PC-9 (cell line): Measurements from ENCODE around the gene ARHGEF33.

Experiments used
- EZH2 ChIP-seq: fragments of 200-600 bp; sonication (generic); IDR thresholded peaks from 2 replicates; pipeline ENCODE4 v1.8.0; 2017; ENCODE audit warnings: antibody characterized with exemption, low read depth
- TF ChIP-seq, protein P1 (sequence below): fragments of 200-600 bp; sonication (generic); conservative IDR thresholded peaks from 2 replicates; pipeline ENCODE4 v1.6.1; 2017; ENCODE audit warnings: mixed run types, antibody characterized with exemption, mild to moderate bottlenecking, moderate library complexity

DNA sequence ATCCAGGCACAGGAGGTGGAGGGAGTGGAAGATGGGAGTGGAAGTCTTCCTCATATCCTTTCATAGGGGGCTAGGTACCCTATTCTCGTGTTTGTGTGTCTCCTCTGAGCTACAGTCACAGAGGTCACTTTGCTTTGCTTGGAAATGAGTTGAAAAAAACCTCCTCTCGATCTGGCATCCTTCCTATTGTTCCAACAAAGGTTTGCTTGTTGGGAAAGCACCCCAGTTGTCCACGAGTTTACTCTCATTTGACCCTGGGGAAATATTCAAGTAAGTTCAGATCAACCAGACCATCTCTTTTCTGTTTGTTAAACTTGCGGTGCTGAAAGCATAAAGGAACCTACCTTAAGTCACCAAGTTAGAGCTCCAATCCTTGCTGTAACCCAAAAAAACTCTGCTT, 59.3 kb downstream of the ARHGEF33 start:
- no peak for TF ChIP-seq EZH2
- TF ChIP-seq, protein P1, sequence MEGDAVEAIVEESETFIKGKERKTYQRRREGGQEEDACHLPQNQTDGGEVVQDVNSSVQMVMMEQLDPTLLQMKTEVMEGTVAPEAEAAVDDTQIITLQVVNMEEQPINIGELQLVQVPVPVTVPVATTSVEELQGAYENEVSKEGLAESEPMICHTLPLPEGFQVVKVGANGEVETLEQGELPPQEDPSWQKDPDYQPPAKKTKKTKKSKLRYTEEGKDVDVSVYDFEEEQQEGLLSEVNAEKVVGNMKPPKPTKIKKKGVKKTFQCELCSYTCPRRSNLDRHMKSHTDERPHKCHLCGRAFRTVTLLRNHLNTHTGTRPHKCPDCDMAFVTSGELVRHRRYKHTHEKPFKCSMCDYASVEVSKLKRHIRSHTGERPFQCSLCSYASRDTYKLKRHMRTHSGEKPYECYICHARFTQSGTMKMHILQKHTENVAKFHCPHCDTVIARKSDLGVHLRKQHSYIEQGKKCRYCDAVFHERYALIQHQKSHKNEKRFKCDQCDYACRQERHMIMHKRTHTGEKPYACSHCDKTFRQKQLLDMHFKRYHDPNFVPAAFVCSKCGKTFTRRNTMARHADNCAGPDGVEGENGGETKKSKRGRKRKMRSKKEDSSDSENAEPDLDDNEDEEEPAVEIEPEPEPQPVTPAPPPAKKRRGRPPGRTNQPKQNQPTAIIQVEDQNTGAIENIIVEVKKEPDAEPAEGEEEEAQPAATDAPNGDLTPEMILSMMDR, result no peak
